IPS DF 19.7 (cell line): ENCODE data around the gene SHH.

Experiments
- DNase-seq: peaks from one replicate; pipeline ENCODE4 v3.0.0-alpha.2; 2013; ENCODE audit warnings: low read depth, low spot score

SHH gene

DNA sequence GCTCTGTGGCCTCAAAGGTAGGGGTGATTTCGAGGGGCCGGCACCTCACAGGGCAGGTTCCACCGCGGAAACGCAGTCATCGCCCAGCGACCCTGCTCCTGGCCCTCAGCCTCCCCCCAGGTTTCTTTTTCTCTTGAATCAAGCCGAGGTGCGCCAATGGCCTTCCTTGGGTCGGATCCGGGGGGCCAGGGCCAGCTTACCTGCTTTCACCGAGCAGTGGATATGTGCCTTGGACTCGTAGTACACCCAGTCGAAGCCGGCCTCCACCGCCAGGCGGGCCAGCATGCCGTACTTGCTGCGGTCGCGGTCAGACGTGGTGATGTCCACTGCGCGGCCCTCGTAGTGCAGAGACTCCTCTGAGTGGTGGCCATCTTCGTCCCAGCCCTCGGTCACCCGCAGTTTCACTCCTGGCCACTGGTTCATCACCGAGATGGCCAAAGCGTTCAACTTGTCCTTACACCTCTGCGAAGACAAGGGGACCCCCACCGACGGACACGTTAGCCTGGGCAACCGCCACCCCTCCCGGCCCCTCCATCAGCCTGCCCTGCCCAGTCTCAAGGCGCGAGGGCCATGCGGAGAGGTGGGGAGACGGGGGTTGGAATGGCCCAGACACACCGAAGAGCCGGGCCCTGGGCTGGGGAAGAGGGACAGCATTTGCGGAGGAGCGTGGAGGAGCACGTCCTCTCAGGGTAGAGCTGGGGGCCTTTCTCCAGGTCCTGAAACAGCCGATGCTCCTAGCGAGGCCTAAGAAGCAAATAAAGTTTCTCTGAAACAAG lies 6.0 kb downstream of the SHH start:
- no peak for DNase-seq

- no peak for DNase-seq
Observed at GRCh38 chr7:155805826-155806095, 6.5 kb downstream of the SHH start.

- no peak for DNase-seq
Observed at GRCh38 chr7:155804897-155805825, 7.1 kb downstream of the SHH start.

DNA sequence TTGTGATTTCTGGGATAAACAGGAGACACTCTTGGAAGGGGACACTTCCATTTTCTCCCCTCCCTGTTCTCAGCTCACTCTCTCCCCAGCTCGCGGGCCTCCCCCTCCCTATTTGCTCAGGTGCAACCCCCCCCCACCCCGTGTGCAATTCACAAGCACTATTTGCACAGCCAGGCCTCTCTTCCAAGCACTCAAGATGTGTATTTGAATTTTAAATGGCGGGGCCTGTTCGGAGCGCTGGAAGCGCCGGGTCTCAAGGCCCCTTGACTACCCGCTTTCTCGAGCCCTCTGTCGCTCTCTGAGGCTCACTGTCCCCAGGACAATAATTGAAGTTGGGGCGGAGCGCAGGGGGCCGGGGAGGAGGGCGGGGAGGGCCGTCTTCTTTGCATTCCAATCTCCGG lies 7.8 kb downstream of the SHH start:
- no peak for DNase-seq

DNA sequence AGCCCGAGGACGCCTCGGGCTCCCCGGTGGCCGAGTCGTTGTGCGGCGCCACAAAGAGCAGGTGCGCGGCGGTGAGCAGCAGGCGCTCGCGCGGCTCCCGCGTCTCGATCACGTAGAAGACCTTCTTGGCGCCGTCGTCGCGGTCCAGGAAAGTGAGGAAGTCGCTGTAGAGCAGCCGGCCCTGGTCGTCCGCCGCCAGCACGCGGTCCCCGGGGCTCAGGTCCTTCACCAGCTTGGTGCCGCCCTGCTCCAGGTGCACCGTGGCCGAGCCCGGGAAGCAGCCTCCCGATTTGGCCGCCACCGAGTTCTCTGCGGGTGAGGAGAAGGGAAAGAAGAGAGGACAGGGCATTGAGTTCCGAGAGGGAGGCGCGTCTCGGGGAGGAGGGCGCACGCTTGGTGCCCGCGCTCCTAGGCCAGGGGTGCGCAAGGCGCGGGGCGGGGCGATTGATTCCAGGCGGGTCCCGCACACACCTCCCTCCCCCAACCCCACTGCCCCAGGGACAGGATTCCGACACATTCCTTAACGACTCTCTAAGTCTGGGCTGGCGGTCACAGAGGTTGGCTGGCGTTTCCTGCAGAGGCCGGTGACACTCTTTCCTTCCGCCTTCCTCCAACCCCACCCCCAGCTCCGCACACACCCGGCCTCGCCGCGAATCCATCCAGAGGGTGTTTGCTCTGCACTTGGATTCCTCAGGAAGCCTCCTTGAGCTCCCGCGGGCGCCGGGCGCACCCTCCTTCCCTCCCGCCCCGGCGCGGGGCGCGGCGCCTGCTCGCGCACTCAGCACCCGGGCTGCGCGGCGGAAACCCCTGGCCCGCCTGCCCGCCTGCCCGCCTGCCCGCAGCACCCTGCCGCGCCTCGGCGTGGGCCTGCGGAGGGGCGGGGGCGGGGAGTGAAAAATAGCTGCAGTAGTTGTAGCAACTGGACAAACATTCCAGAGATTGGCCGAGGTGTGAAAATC lies 8.6 kb downstream of the SHH start:
- no peak for DNase-seq

DNA sequence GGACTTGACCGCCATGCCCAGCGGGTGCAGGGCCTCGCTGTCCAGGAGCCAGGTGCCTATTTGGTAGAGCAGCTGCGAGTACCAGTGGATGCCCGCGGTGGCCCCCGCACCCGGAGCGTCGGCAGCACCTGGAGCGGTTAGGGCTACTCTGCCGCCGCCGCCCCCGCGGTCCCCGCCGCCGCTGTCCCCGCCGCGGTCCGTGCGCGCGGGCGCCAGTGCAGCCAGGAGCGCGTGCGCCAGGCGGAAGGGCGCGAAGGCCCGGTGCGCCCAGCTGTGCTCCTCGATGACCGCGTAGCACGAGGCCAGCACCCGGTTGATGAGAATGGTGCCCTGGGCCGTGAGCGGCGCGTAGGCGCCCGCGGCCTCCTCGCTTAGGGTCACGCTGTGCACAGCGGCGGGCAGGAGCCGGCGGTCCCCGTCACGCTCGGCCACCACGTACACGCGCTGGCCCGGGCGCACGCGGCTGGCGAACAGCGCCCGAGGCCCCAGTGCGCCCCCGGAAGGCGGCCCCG lies 9.3 kb downstream of the SHH start:
- DNase-seq, result no peak

- no peak for DNase-seq
Observed at GRCh38 chr7:155802291-155802690, 10.0 kb downstream of the SHH start.

DNA sequence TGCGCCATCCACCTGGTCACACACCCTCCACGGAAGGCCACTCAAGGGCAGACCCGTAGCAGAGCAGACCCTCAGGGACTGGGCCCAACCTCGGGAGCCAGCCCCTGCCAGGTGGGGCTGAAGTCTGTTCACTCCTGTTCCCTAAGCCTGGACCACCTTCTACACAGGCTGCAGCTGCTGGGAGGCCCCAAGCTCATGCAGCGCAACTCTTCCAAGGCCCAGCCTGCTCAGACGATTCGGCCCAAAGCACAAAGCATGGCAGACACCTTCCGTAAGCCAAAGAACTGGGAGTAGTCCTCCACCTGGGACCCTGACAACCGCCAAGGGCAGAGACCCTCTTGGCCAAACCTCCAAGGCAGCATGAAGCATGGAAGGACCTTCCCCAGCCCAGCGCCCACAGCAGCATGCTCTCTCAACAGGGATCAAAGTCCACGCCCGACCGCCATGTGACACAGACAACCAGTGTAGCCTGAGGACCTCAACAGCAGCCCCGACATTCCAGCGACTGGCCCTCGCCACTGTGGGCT lies 11.5 kb downstream of the SHH start:
- DNase-seq, result no peak

GRCh38 chr7:155800301-155800700 lies 12.0 kb downstream of the SHH start:
- DNase-seq, result no peak

- DNase-seq, result no peak
Observed at GRCh38 chr7:155799514-155799913, 12.7 kb downstream of the SHH start.

DNA sequence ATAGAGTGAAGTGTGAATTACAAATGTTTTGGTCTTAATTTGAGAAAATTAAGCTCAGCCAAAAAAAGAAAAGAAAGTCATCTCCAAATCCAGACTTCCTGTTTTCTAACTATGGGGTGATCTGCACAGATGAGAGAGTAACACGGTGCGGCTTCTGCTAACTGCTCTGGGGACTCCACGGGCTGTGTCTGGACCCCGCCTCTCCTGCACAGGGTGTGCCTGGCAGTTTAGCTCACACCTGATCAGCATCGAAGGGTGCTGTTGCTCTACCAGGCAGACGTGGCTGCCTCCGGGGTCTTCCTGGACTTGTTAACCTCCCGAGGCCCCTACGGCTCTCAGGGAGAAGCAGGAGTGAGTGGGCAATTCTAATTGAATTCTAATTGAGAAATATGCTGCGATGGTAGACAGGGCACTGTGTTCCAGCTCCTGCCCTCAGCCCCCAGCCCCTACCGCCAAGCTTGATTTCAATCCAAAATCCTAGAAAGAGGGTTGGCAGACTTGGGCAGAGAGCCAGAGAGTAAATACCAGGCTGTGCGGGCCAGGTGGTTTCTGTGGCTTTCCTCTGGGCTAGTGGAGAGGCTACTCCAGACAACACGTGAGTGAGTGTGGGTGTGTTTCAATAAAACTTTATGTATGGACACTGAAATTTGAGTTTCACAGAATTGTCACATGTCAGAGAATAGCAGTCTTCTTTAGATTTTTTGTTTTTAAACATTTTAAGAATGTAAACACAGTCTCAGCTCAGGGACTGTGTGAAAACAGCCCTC lies 13.4 kb downstream of the SHH start:
- DNase-seq, result no peak

DNA sequence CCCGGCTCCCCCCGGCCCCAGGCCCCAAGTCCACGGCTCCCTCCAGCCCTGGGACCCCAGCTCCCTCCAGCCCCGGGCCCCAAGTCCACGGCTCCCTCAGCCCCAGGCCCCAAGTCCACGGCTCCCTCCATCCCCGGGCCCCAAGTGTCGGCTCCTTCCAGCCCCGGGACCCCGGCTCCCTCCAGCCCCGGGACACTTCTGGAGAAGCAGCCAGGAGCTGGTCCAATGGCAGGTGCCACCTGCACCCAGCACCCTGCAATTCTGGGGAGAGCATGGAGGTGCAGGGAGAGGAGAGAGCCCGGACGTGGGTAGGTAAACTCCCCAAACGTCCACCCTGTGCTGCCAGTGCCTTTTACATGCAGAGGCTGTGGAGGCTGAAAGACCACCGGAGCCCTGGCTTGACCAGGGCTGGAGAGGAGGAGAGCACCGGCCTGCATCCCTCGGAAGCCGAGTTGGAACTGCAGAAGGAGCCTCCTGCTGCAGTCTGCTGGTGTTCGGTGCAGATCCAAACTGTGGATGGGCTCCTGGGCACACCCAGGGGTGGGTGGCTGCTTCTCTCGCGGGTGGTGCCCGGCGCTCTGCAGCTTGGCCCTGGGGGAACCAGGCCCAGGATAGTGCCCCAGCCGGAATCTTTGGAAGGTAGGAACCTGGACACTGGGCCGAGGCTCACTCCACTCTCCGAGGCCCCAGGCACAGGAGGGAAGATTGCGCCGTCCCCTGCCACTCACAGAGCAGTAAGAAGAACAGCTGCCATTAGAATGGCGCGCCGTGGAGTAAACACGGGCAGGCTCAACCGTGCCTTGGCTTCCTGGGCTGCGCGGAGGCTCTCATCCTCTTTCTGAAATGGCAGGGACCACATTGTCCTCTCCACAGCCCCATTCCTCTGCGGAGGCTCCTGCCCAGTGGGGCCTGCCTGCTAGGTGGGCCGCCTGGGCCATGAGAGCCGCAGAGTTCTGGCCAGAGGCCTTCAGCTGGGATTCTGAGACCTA lies 14.7 kb downstream of the SHH start:
- DNase-seq, result no peak

DNA sequence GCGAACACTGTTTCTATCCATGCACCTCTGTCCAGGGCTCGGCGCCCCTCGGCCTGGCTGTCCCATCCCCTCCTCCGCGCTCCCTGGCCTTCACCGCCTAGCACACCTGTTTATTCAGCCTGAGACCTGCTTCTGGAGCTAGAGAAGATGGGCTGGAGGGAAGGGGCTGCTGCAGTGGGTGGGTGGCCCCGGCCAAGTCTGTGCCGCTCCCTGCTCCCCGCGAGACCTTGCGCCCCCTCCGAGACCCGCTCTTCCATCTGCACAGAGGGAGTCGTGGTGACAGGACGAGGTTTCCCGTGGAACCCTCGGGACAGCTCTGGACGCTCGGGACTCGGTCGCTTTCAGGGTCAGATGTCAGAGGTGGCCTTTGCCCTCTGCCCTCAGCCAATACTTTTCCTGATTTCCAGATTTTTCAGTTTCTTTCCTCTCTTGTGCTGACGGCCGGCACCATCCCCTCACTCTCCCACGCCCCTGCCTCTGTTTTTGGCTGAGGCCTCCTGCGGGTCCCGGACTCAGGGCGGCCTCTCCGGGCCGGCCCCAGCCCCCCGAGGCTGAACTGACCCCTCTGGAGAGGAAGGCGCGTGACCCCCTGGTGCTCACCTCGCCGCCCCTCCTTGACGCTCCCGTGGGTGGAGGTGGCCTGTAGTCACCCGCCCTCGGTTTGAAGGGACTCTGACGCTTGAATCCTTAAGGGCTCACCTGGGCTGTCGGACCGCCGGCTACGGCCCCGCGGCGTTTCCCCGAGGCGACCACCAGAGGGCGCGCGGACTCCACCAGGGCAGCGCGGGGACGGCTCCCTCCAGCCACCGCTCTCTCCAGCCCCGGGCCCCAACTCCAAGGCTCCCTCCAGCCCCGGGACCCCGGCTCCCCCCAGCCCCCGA lies 15.6 kb downstream of the SHH start:
- DNase-seq, result no peak

- no peak for DNase-seq
Observed at GRCh38 chr7:155795951-155796350, 16.3 kb downstream of the SHH start.

DNA sequence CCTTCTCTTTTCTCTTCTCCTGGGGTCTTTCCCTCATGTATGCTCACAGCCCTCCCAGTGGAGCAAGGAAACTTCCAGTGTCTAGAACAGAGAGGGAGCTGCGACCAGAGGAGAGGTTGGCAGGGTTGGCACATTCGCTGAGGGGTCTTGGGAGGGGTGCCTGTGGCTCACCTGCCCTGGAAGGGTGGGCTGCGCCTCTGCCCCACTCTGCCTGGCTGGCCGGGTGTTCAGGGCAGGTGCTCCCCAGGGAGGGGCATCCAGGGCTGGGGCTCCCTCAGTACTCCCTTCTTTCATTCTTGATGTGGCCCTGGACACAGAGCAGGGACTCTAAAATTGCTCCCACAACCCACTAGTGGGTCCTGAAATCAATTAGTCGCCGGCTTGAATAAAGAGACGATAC lies 16.9 kb downstream of the SHH start:
- no peak for DNase-seq

GRCh38 chr7:155794196-155794595 lies 18.1 kb downstream of the SHH start:
- DNase-seq, result no peak

DNA sequence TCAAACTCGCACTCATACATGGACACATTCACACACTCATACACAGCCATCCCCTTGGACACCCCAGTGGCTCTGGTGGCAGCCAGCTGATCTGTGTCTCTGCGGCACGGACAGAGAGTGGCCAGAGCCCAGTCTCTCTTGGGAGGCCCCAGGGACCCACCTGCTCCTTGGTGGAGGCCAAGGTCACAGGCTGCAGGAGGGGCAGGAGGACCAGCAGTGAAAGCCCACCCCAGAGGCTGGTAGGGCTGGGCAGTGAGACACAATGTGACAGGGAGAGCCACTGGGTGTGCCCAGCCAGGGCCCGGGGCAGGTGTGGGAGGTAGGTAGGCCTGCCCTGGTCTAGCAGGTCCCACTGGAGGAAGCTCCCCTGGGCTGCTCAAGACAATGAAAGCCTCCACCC lies 18.5 kb downstream of the SHH start:
- no peak for DNase-seq

DNA sequence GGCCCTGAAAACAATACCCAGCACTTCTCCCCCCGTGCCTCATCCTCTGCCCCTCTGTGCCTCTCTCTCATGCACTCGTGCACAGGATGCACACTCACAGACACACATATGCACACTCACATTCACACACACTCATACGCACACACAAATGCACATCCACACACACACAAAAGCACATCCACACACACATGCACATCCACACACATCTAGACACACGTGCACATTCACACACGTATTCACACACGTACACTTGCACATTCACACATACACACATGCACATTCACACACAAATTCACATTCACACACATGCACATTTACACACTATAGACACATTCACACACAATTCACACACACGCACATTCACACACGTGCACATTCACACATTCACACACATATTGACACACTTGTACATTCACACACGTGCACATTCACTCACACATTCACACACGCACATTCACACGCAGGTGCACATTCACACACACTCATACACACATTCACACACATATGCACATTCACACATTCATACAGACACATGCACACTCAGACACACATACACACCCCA lies 19.2 kb downstream of the SHH start:
- no peak for DNase-seq
